ENCODE measurements around the gene PPIP5K1.
"Not testable (repeated sequence)": the region's sequence is repeated elsewhere in the genome, so short reads cannot be mapped to it uniquely, and the experiment has no call there.

DNA sequence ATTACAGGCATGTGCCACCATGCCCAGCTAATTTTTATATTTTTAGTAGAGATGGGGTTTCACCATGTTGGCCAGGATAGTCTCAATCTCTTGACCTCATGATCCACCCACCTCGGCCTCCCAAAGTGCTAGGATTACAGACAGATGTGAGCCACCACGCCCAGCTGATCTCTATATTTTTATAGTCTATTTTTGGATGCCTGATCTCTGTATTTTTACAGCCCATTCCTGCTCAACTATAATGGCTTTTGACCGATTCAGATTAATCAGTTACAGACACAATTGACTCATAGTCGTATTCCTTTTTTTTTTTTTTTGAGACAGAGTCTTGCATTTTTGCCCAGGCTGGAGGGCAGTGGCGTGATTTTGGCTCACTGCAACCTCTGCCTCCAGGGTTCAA is 57.2 kb downstream of the PPIP5K1 start:
- not testable (repeated sequence) for TF ChIP-seq POLR2A (IDR thresholded peaks at IDR 0.05)
- TF ChIP-seq, protein P1, sequence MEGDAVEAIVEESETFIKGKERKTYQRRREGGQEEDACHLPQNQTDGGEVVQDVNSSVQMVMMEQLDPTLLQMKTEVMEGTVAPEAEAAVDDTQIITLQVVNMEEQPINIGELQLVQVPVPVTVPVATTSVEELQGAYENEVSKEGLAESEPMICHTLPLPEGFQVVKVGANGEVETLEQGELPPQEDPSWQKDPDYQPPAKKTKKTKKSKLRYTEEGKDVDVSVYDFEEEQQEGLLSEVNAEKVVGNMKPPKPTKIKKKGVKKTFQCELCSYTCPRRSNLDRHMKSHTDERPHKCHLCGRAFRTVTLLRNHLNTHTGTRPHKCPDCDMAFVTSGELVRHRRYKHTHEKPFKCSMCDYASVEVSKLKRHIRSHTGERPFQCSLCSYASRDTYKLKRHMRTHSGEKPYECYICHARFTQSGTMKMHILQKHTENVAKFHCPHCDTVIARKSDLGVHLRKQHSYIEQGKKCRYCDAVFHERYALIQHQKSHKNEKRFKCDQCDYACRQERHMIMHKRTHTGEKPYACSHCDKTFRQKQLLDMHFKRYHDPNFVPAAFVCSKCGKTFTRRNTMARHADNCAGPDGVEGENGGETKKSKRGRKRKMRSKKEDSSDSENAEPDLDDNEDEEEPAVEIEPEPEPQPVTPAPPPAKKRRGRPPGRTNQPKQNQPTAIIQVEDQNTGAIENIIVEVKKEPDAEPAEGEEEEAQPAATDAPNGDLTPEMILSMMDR (IDR thresholded peaks at IDR 0.05) = not testable (repeated sequence)

All from testis (tissue), 2 donors.